HepG2 (cell line): ENCODE measurements around the gene SPATA33. TPM values are rescaled to one million over a fixed set of nuclear protein-coding genes. Genes with fewer than 3 reads are reported as not detected.
A peak's percentile ranks its signal among the peaks of the same experiment; 100 is the strongest.

ENCODE experiments used
- ARID2 ChIP-seq: sonication (generic); formaldehyde crosslinking; IDR thresholded peaks from 2 replicates; pipeline ENCODE4 v1.8.1; 2022; ENCODE audit warnings: mild to moderate bottlenecking, missing genetic modification reagents, borderline replicate concordance
- HOXA3 ChIP-seq: sonication (generic); formaldehyde crosslinking; IDR thresholded peaks from 2 replicates; pipeline ENCODE4 v1.5.0; 2020; ENCODE audit warnings: missing genetic modification reagents
- KLF13 ChIP-seq: sonication (generic); formaldehyde crosslinking; IDR thresholded peaks from 2 replicates; pipeline ENCODE4 v1.4.0; 2020; ENCODE audit warnings: mild to moderate bottlenecking, missing genetic modification reagents
- PHF8 ChIP-seq: sonication (generic); formaldehyde crosslinking; IDR thresholded peaks from 2 replicates; pipeline ENCODE4 v1.5.0; 2020; ENCODE audit warnings: missing genetic modification reagents
- POLR2A ChIP-seq, 2 experiments: IDR thresholded peaks; 2 replicates each; pipeline ENCODE4 v1.6.1; 2011; ENCODE audit warnings: low read depth in 2 of 2, low read length in 2 of 2, mild to moderate bottlenecking in 1 of 2, moderate library complexity in 1 of 2; ENCODE audit not compliant: insufficient read depth in 1 of 2
- SRSF9 ChIP-seq: fragments of 200-400 bp; formaldehyde crosslinking; IDR thresholded peaks from 2 replicates; pipeline ENCODE4 v1.6.1; 2018; ENCODE audit warnings: borderline replicate concordance, mild to moderate bottlenecking, low read depth, low read length; ENCODE audit not compliant: insufficient read depth, poor library complexity, severe bottlenecking
- STAT5B ChIP-seq: sonication (generic); formaldehyde crosslinking; IDR thresholded peaks from 2 replicates; pipeline ENCODE4 v1.4.0; 2020; ENCODE audit warnings: missing genetic modification reagents
- TBX2 ChIP-seq: sonication (generic); formaldehyde crosslinking; IDR thresholded peaks from 2 replicates; pipeline ENCODE4 v1.5.0; 2020; ENCODE audit warnings: missing genetic modification reagents, mild to moderate bottlenecking, borderline replicate concordance
- TMF1 ChIP-seq: sonication (generic); formaldehyde crosslinking; IDR thresholded peaks from 2 replicates; pipeline ENCODE4 v1.8.1; 2022; ENCODE audit warnings: low read depth, missing genetic modification reagents
- ZC3H13 ChIP-seq: sonication (generic); formaldehyde crosslinking; IDR thresholded peaks from 2 replicates; pipeline ENCODE4 v1.8.1; 2023; ENCODE audit warnings: mild to moderate bottlenecking, missing genetic modification reagents, moderate library complexity
- ZNF501 ChIP-seq: sonication (generic); formaldehyde crosslinking; IDR thresholded peaks from 2 replicates; pipeline ENCODE4 v1.5.1; 2020; ENCODE audit warnings: mild to moderate bottlenecking, moderate library complexity, missing genetic modification reagents
- ZNF552 ChIP-seq: sonication (generic); formaldehyde crosslinking; IDR thresholded peaks from 2 replicates; pipeline ENCODE4 v1.9.0; 2022; ENCODE audit warnings: missing genetic modification reagents, mild to moderate bottlenecking, borderline replicate concordance
- ZNF563 ChIP-seq: sonication (generic); formaldehyde crosslinking; IDR thresholded peaks from 2 replicates; pipeline ENCODE4 v1.8.0; 2022; ENCODE audit warnings: mild to moderate bottlenecking, moderate library complexity, missing genetic modification reagents
- ZNF629 ChIP-seq: sonication (generic); formaldehyde crosslinking; conservative IDR thresholded peaks from 2 replicates; pipeline ENCODE4 v1.5.0; 2020; ENCODE audit warnings: missing genetic modification reagents
- ZNF703 ChIP-seq: sonication (generic); formaldehyde crosslinking; IDR thresholded peaks from 2 replicates; pipeline ENCODE4 v1.5.1; 2020; ENCODE audit warnings: missing genetic modification reagents, mild to moderate bottlenecking, moderate library complexity, borderline replicate concordance
- ZNF782 ChIP-seq: sonication (generic); formaldehyde crosslinking; IDR thresholded peaks from 2 replicates; pipeline ENCODE4 v1.4.0; 2020; ENCODE audit warnings: missing genetic modification reagents, mild to moderate bottlenecking, borderline replicate concordance
- polyA plus RNA-seq, 8 experiments: library from polyadenylated mRNA; depleted of rRNA in 3 of 8; stranded (reverse) in 7 of 8; unstranded in 1 of 8; fragments of >200 nt; fragmentation: Illumina TruSeq in 4 of 8; extraction: Trizol in 4 of 8; gene quantifications; 2 replicates each; pipeline versions ENCODE4 v1.2.1 to v1.2.3, GENCODE V29; 2011 to 2016; ENCODE audit warnings: low read depth in 4 of 8, missing spikeins in 1 of 8, mixed read lengths in 1 of 8; ENCODE audit not compliant: insufficient read depth in 1 of 8
- total RNA-seq, 5 experiments: library from RNA; depleted of rRNA; stranded (reverse); fragments of >200 nt; fragmentation: Illumina TruSeq; extraction: Trizol; gene quantifications; 2 replicates each; pipeline ENCODE4 v1.2.3, GENCODE V29; 2016; ENCODE audit warnings: low read depth in 1 of 5
- TF ChIP-seq, protein P1 (sequence below): fragments of 450-650 bp; IDR thresholded peaks from 2 replicates; pipeline ENCODE4 v1.6.1; 2017; ENCODE audit warnings: mild to moderate bottlenecking
- TF ChIP-seq, protein P2 (sequence below): IDR thresholded peaks from 2 replicates; pipeline ENCODE4 v1.6.1; 2016; ENCODE audit warnings: missing compliant biosample characterization, missing genetic modification reagents, borderline replicate concordance
- TF ChIP-seq, protein P3 (sequence below): sonication (generic); formaldehyde crosslinking; IDR thresholded peaks from 2 replicates; pipeline ENCODE4 v1.5.1; 2020; ENCODE audit warnings: missing genetic modification reagents, mild to moderate bottlenecking, borderline replicate concordance
- TF ChIP-seq, protein P4 (sequence below): sonication (generic); formaldehyde crosslinking; IDR thresholded peaks from 2 replicates; pipeline ENCODE4 v1.5.1; 2020; ENCODE audit warnings: missing genetic modification reagents, mild to moderate bottlenecking, borderline replicate concordance
- TF ChIP-seq, protein P5 (sequence below): sonication (generic); formaldehyde crosslinking; IDR thresholded peaks from 2 replicates; pipeline ENCODE4 v1.8.0; 2022; ENCODE audit warnings: missing genetic modification reagents, mild to moderate bottlenecking, borderline replicate concordance

SPATA33 gene
- total and polyA plus RNA-seq, 2 of the 13 experiments (the other 11 are each of a cell fraction or from before 2014, with no cell fraction given), result 5.7 to 11.0 TPM

DNA sequence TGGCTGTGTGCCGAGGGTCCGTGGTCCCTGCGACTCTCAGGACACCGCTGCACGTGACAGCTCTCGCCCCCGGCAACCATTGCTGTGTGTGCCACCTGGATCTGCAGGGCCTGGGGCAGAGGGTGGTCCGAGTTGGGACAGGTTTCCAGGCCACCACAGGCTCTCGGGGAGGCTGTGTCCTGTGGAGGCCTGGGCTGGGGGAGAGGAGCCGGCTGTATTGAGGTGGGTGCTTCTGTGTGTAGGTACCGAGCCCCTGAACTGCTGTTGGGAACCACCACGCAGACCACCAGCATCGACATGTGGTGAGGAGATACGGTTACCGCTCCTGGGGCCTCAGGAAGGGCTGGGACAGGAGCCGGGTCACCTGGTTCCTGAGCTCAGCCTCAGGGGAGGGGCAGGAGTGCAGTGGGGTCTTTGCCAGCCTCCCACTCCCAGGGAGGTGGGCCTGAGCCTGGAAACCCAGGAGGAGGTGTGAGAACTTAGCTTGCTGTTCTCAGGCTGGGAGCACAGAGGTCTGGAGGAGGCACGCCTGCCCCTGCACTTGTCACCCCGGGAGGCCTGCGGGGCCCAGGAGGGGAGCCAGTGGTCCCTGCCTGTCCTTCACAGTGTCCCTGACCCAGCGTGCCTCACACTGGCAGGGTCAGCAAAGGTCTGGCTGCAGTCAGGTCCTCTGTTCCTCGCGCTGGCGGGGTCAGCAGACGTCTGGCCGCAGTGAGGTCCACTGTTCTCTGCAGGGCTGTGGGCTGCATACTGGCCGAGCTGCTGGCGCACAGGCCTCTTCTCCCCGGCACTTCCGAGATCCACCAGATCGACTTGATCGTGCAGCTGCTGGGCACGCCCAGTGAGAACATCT is 36.5 kb downstream of the SPATA33 start (continued):
- TF ChIP-seq, protein P1, sequence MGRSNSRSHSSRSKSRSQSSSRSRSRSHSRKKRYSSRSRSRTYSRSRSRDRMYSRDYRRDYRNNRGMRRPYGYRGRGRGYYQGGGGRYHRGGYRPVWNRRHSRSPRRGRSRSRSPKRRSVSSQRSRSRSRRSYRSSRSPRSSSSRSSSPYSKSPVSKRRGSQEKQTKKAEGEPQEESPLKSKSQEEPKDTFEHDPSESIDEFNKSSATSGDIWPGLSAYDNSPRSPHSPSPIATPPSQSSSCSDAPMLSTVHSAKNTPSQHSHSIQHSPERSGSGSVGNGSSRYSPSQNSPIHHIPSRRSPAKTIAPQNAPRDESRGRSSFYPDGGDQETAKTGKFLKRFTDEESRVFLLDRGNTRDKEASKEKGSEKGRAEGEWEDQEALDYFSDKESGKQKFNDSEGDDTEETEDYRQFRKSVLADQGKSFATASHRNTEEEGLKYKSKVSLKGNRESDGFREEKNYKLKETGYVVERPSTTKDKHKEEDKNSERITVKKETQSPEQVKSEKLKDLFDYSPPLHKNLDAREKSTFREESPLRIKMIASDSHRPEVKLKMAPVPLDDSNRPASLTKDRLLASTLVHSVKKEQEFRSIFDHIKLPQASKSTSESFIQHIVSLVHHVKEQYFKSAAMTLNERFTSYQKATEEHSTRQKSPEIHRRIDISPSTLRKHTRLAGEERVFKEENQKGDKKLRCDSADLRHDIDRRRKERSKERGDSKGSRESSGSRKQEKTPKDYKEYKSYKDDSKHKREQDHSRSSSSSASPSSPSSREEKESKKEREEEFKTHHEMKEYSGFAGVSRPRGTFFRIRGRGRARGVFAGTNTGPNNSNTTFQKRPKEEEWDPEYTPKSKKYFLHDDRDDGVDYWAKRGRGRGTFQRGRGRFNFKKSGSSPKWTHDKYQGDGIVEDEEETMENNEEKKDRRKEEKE, result no peak
- TF ChIP-seq PHF8 (CRISPR knock-in tag) (no peak), ZNF703 (no peak), ZNF629 (CRISPR knock-in tag) (no peak), ZC3H13 (CRISPR knock-in tag) (no peak), POLR2A (IDR thresholded peaks at IDR 0.05; ENCODE audit: insufficient read depth in 1 of 2, low read depth in 2 of 2, low read length in 2 of 2) (0 out of 4 replicates have a peak, but pooled peaks of 1 of the 2 experiments have one; percentile 13), KLF13 (CRISPR knock-in tag) (no peak), STAT5B (CRISPR knock-in tag) (no peak), ZNF501 (no peak), ZNF782 (CRISPR knock-in tag) (no peak; the same call in 1 of the 2 replicates), TMF1 (CRISPR knock-in tag) (no peak), SRSF9 (no peak), ZNF563 (CRISPR knock-in tag) (no peak), ARID2 (CRISPR knock-in tag) (no peak), ZNF552 (CRISPR knock-in tag) (0 out of 2 replicates have a peak, but pooled peaks have one; percentile 28), HOXA3 (CRISPR knock-in tag) (peak; percentile 50), TBX2 (peak; percentile 48; the same call in 1 of the 2 replicates)
- TF ChIP-seq, protein P2, sequence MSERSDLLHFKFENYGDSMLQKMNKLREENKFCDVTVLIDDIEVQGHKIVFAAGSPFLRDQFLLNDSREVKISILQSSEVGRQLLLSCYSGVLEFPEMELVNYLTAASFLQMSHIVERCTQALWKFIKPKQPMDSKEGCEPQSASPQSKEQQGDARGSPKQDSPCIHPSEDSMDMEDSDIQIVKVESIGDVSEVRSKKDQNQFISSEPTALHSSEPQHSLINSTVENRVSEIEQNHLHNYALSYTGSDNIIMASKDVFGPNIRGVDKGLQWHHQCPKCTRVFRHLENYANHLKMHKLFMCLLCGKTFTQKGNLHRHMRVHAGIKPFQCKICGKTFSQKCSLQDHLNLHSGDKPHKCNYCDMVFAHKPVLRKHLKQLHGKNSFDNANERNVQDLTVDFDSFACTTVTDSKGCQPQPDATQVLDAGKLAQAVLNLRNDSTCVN, result no peak; the same call in 1 of the 2 replicates
- TF ChIP-seq, protein P3, sequence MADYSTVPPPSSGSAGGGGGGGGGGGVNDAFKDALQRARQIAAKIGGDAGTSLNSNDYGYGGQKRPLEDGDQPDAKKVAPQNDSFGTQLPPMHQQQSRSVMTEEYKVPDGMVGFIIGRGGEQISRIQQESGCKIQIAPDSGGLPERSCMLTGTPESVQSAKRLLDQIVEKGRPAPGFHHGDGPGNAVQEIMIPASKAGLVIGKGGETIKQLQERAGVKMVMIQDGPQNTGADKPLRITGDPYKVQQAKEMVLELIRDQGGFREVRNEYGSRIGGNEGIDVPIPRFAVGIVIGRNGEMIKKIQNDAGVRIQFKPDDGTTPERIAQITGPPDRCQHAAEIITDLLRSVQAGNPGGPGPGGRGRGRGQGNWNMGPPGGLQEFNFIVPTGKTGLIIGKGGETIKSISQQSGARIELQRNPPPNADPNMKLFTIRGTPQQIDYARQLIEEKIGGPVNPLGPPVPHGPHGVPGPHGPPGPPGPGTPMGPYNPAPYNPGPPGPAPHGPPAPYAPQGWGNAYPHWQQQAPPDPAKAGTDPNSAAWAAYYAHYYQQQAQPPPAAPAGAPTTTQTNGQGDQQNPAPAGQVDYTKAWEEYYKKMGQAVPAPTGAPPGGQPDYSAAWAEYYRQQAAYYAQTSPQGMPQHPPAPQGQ (CRISPR knock-in tag), result no peak
- TF ChIP-seq, protein P4, sequence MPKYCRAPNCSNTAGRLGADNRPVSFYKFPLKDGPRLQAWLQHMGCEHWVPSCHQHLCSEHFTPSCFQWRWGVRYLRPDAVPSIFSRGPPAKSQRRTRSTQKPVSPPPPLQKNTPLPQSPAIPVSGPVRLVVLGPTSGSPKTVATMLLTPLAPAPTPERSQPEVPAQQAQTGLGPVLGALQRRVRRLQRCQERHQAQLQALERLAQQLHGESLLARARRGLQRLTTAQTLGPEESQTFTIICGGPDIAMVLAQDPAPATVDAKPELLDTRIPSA, result no peak
- TF ChIP-seq, protein P5, sequence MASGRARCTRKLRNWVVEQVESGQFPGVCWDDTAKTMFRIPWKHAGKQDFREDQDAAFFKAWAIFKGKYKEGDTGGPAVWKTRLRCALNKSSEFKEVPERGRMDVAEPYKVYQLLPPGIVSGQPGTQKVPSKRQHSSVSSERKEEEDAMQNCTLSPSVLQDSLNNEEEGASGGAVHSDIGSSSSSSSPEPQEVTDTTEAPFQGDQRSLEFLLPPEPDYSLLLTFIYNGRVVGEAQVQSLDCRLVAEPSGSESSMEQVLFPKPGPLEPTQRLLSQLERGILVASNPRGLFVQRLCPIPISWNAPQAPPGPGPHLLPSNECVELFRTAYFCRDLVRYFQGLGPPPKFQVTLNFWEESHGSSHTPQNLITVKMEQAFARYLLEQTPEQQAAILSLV (CRISPR knock-in tag), result no peak
